ENCODE results near the gene MYCBP.
"Not testable (repeated sequence)": the region's sequence is repeated elsewhere in the genome, so short reads cannot be mapped to it uniquely, and the experiment has no call there.

MYCBP gene

DNA sequence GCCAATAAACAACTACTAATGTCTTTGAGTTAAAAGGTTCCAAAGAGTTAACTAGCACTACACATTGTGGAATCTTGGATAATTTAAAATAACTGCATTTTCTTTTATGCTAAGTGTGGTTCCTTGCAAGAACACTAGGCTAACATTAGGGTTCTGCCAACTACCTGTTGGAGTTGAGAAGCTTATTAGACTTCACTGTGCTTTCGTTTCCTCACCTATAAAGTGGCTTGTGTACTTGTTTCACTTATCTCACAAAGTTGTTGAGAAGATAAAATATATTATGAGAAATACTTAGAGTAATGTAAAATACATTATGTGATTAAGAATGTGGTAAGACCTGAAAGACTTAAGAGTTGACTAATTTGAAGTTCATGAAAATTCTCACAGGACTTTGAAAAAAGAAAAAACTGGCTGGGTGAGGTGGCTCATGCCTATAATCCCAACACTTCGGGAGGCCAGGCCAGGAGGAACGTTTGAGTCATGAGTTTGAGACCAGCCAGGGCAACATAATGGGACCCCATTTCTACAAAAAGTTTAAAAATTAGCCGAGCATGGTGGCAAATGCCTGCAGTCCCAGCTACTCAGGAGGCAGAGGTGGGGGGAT, 7.9 kb downstream of the MYCBP start:
- no peak for DNase-seq

DNA sequence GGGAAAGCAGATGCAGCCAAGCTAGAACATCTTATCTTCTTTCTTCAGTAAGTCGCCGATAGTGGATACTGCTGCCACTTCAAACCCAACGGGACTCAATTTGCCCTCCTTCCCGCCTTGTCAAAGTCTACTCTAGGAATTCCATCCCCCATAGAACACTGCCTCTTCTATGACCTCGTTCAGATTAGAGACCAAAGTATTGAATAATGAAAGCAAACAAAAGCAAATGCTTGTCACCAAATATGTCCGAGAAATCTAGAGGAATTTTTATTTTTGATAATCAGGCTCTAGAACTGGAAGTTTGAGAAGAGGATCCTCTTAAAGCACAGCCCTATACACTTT, 12.7 kb downstream of the MYCBP start:
- DNase-seq: no peak

DNA sequence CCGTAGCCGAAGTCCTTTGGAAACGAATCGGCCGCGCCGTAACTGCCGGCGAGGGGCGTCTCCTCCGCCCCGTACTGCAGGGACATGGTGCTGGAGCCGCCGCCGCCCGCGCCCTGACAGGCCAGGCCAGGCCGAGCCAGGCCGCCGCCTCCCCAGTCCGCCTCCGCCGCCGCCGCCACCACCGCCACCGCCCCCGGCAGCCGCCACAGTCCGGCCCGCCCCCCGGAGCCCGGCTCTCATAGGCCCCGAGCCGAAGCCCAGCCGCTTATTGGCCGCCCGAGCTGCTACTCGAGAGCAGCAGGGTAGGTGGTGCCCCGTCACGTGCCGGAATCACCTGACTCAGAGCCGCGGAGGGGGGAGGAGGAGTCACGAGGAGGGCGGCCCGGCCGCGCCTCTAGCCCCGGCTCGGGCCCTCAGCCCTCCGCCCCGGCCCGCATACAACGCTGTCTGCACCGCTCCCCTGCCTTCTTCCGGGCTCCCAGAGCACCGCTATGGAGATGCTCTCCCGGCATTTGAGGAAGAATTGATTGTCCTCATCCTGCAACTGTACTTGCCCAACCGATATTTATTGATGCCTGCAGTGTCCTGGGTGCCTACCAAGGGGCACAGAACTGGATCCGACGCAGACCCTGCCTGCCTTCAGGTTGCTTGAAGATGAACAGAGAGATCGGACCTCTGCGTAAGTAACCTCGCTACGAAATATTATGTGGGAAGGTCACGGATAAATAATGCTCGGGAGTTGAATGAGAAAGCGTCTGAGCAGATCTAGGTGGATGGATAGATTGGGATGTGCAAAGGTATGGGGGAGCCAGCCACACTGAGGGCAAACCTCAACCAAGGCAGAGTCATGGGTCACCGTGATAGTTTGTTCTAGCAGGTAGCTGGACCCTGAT, 13.3 kb downstream of the MYCBP start, which contains the start of gene RRAGC:
TSS of gene RRAGC (minus strand) at position 212 of the 893 bp plus-strand sequence. CDS start at position 86, 126 bp downstream.
- DNase-seq: peak; percentile 96

DNA sequence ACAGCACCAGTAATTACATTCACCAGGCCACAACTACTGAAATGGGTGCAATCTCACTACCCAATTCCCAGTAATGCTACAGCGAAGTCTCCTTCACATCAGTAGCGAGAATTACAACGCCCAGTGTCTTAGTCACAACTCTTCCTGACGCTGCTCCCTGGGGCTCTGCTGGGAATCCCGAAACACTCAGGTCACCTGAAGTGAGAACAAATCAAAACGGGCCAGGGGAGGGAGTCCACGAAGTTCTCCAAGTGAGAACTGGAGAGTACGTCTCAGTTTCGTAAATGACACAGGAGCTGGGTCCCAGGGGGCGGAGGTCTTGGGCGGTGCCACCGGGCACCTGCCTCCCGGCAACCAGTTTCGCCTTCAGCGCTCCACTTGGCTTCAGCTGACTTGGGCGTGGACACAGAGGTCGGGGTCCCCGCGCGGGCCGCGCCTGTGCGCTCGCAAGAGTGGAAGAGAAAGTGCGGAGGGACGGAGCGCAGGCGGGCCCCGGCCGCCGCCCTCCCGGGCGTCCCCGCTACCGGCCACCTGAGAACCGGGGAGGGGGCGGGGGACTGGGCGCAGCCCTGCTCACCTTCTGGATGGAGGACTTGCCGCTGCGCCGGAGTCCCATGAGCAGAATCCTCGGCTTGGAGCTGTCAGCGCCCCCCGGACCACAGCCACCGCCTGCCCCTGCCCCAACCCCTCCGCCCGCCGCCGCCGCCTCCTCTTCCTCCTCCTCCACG, 14.2 kb downstream of the MYCBP start:
- DNase-seq: no peak

DNA sequence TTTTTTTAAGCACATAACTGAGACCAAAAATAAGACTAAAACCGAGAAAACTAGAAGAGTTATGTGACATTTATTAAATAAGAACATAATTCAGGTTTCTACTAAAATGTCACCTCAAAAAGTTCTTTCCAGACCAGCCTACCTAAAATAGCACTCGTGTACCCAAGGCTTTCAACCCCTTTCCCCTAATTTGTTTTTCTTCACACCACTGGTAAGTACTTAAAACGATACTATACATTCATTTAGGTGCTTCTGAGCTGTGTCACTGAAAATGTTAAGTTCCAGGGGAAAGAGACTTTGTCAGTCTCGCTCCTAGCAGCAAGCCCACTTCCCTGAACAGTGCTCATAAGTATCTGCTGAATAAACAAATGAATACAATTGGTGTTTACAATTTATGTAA, 20.4 kb downstream of the MYCBP start:
- DNase-seq: no peak

DNA sequence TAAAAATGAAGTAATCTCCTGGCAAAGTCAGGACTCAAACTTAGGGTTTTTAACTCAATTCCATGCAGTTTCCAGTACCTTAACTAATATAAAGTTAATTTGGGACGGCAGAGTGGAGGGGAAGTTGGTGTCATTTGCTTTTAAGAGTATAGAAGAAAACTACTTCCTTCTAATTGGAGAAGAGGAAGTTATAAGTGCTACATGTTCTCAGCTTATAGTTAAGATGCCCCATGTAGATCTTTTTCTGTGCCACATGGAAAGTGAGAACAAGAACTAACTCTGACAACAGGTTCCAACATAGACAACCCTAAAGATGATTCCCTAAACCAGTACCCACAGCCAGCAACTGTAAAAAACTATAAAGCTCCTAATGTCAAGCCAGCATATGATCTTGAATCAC, 25.1 kb downstream of the MYCBP start:
- no peak for DNase-seq

DNA sequence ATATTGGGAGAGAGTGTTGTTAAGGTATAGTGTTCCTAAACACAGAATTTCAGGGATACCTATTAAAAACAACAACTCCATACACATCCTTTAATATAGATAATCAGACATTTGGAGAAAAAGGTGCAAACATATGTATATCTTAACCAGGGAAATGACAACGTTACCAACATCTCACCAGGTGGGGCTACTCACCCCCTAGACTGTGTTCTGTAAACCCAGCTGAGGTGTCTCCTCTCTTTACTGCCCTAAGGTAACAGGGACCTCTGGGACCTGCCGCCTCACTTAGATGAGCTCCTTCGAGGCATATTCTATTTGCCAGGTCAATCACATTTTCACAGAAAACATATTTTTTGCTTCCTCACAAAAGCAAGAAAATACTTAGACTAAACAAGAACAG, 26.9 kb downstream of the MYCBP start:
- no peak for DNase-seq

DNA sequence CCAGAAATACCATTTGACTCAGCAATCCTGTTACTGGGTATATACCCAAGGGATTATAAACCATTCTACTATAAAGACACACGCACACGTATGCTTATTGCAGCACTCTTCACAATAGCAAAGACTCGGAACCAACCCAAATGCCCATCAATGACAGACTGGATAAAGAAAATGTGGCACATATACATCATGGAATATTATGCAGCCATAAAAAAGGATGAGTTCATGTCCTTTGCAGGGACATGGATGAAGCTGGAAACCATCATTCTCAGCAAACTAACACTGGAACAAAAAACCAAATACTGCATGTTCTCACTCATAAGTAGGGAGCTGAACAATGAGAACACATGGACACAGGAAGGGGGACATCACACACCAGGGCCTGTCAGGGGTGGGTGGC, 28.1 kb downstream of the MYCBP start:
- not testable (repeated sequence) for DNase-seq

DNA sequence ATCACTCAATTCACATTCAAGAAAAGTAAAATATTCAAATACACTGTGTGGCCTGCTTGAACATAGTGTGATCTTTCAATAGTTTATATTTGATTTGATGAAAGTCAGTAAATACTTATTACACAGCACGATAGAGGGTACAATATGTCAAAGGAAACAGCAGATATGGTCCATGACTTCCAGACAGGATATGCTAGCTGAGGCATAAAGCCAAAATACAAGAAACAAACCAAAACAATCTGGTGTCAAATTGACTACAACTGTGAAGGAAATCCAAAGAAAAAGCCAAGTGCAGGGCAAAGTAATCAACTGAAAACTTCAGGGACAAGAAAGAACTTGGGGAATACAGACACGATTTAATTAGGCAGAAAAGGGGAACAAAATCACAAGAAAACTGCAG, 32.9 kb downstream of the MYCBP start:
- no peak for DNase-seq

DNA sequence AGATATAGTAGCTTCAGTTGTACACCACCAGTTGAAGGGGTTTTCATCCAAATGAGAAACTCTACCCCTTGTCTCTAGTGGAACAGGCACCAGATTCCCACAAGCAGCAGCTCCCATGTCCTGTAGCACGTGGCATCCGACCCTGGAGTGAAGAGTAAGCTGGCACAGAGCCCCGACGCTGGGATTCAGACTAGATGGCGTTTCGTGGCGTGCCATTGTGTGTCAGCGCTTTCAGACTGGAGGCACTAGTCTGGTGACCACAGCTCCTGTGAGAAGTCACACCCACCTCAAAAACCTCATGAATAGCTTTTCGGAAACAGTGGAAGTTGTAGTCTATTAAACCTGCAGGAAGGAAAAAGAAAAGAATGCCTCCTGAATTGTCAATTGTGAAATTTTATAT, 33.8 kb downstream of the MYCBP start:
- no peak for DNase-seq

DNA sequence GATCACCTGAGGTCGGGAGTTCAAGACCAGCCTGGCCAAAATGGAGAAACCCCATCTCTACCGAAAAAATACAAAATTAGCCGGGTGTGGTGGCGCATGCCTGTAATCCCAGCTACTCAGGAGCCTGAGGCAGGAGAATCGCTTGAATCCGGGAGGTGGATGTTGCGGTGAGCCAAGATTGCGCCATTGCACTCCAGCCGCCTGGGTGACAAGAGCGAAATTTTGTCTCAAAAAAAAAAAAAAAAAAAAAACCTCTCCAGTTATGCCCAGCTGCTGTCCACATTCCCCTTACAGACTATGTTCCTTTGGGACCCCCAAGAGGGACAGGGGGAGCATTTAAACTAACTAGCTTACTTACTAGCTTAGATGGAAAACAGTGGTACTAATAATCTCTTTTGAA, 36.8 kb downstream of the MYCBP start:
- not testable (repeated sequence) for DNase-seq

DNA sequence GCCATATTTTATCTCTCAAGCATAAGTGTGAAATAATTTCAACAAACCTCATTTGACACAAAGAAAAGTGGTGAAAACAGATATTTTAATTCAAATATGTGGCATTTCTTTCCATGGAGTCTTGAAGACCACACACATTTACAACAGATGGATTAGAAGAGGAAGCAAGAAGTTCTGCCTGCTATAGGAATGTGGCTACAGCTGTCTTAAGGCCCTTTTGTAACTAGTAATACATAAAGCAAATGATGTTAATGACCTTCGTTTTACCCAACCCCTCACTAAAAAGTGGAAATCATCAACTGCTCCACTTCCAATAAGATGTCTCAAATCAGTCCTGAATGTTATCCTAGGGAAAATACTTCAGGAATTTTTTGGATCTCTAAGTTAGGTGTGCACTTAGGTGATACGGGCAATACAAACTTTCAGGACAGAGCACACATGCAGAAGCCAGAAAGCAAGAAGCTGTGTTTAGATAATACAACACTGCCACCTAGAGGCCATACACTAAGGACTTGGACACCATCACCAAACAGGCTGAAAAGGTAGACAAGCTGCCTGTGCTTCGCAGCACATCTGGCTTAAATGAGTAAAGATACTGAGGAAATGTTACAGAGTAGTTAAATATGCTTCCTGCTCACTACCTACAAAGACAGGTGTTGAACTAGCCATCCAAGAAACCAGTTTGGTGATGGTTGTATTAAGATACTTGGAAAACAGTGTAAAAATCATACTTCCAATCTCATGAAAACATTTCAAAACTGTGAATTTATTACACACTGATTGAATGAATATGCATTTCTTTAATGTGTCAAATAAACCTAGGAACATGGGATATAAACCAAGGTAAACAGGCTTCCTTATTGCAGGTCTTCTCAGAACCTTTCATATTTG, 38.0 kb downstream of the MYCBP start:
- DNase-seq: no peak

DNA sequence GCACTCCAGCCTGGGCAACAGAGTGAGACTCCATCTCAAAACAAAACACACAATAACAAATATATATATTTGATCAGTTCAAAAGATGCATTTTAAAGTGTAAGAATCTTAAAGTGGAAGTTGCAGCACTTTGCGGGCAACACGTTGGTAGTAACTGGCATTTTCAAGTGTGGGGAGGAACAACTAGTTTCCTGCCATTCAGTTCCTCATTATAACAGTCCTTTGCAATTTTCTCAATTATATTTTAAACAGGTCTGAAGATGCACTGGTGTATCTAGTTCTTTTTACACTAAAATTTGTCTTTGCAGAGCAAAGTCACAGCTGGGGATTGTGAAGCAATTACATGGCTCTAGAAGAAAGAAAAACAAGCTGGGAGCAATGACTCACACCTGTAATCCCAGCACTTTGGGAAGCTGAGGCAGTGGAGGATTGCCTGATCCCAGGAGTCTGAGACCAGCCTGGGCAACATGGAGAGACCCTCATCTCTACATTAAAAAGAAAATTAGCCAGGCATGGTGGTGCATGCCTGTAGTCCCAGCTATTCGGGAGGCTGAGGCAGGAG, 38.8 kb downstream of the MYCBP start:
- no peak for DNase-seq

DNA sequence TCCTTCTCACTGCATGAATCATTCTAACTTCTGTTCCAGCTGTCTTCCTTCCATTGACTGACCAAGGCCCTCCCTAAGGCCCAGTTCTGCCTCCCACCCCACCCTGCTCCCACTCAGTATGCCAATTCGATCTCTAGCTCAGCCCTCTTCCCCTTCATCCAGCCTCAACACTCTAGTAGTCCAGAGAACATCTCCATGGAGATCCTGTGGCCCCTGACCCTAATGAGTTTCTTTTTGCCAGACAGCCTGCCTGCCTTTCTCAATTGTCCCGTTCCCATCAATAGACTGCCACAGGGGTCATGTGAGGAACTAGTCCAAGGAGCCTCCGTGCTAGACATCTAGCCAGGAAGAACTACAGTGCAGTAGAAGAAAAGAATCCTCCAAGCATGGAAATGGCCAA, 40.0 kb downstream of the MYCBP start:
- no peak for DNase-seq

DNA sequence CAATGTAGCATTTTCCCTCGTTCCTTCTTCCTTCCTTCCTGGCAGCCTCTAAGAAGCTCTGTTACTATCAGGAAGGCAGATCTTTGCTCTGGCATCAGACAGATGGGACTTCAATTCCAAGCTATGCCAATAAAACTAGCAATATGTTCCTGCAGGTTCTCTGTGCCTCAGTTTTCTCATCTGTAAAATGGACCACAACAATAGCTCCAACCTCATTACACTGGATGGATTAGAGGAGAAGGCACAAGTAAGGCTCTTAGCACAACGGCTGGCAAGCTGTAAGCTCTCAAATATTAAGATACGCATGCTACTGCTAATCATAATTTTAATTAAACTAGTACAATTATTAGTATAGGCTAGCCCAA, 40.8 kb downstream of the MYCBP start:
- no peak for DNase-seq

DNA sequence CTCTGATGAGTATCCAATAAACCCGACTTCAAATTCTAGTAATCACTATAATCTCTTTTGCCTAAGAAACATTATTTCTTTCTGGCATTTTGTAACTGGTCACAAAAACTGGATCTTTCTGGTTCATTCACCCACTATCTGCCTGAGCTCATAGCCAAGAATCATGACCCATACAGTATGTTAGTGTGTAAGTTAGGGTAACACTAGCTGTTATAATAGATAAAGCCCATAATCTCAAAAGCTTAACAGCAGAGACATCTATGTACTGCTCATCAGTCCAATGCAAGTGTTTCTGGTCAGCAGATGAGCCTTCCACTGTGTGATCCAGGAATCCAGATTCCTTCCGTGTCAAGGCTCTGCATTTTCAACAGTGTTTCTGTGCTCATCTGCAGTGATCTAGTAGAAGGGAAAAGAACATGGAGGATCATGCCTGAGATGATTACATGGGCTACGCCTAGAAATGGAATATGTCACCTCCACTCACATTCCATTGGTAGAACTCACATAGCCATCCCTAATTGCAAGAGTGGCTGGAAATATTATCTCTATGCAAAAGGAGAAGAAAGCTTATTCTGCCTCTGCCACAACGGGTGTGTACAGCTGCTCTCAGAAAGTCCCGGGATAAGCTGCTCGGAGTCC, 41.3 kb downstream of the MYCBP start:
- no peak for DNase-seq

DNA sequence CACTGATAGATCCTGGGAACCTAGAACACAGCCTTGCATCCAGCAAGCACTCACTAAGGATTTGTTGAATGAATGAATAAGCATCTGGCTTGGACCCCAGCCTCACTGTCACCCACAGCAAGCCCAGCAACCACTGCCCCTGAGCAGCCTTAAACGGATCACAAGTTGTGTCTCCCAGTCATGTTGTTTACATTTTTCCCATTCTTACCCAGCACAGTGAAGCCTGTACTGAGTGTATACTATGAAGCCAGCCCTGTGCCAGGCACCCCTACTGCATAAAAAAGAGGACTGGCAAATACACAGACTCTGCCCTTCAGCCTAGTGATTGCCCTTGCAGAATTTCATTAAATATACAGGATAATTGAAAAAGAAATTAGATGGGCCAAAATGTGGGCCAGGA, 43.8 kb downstream of the MYCBP start:
- no peak for DNase-seq

DNA sequence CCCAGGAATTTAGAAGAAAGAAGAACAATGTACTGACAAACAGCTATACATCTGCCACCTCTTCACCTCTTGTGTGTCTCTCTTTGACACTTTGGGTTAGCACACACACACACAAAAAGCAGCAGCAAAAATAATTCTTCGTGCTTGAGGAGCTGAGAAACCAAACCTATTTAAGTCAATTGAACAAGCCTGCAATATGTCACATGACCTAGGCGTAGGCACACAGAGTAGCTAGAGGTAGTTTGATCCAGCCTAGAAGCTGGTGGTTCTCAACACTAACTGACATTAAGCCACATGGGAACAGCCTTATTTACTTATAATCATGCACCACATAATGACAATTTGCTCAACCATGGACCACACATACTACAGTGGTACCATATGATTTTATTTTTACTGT, 45.8 kb downstream of the MYCBP start:
- no peak for DNase-seq

DNA sequence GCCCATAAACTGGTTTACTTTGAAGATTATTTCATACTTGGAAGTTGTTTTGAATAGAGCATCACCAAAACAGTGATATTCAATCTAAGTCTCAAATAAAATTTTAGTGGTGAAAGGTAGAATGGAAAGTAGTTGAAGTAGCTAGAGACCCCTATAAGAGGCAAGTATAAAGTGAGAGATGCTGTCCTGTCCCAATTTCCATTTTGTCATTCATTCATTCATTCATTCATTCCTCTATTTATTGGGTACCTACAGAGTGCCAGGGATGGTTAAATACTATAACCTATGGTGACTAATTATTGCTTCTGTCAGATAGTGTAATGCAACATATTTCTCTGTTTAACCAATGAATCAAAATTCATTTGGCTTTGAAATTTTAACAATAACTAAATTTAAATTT, 46.3 kb downstream of the MYCBP start:
- no peak for DNase-seq

DNA sequence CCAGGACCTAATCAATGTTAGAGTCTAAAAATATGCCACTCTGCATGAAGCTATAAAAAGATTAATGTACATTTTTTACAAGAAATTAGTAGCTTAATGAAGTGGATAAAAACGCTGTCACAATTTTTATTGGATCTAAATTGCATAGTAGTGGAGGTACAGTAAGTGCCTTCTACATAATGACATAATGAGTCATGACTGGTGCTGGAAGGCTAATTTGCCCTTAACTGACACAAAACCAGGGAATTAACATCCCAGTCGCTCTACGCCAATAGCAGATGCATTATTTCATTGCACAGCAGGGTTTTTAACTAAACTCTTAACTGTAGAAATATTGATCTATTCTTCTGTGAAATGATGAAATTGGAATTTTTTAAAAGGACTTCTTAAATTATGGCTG, 46.9 kb downstream of the MYCBP start:
- no peak for DNase-seq

DNA sequence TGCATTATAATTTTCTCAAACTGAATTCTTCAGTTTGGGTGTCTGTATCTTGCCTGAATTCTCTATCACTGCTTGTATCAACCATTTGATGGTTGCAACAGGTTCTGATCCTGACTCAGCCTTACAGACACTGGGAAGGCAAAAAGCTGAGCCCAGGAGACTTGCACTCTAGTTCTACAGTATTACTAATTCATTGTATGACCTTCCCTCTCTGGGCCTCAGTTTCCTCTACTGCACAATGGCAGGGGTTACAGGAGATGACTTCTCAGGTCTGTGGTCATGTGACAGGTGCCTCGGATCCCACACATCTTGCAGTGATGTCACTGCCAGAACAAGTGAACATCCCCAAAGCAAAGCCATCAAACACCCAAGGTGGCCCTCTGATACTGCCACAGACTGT, 52.3 kb downstream of the MYCBP start:
- no peak for DNase-seq

DNA sequence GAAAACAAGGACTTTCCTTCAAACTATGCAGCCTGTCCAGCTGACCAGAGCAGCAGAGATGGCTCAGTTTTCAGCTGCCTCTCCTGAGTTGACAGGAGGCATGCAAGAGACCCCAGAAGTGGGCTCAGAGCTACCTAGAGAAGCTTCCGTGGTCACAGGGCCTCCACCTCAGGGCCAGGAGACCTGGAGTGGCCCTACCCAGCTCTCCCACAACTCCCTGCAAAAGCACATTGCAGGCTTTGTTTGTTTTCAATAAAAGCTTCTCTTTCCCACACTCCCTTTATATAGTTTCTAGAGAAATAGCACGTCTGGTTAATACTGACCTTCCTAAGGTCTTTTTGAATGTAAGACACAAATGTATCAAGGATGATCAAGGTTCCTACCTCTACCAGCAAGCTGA, 53.6 kb downstream of the MYCBP start:
- no peak for DNase-seq

All from GOT3 (cell line).